ENCODE measurements around the gene TIAM1.

Gene TIAM1

GRCh38 chr21:31072533-31072932 lies 271.5 kb downstream of the TIAM1 start:
- no peak overlapping the region for H3K9ac ChIP-seq (ENCODE audit: low read depth, low read length, poor library complexity)
- H3K36me3 ChIP-seq (replicated peaks in 1 of 2; ENCODE audit: control insufficient read depth in 2 of 2, insufficient read depth in 2 of 2, low read length in 2 of 2): no peaks in the 10 kb centered on the region
- H2BK120ac ChIP-seq (ENCODE audit: low read depth, low read length): no peak overlapping the region
- H2BK12ac ChIP-seq (ENCODE audit: low read length): no peak overlapping the region
- peaks cover 0 to 4% of the 10 kb centered on the region in 2 donors for H3K4me1 ChIP-seq (ENCODE audit: control insufficient read depth in 2 of 2, insufficient read depth in 1 of 2, low read depth in 1 of 2, low read length in 2 of 2)
- H3K27me3 ChIP-seq (ENCODE audit: control insufficient read depth in 3 of 3, insufficient read depth in 3 of 3, low read depth in 1 of 3, low read length in 3 of 3): peaks cover 0 to 5% (median 0%) of the 10 kb centered on the region in 3 experiments
- H3K14ac ChIP-seq (ENCODE audit: low read length): no peak overlapping the region
- H3K4me2 ChIP-seq (ENCODE audit: insufficient read depth, low read length, poor library complexity, severe bottlenecking): no peak overlapping the region
- no peak overlapping the region for H3K27ac ChIP-seq (replicated peaks; ENCODE audit: low read length)
- no peak overlapping the region for H2AK5ac ChIP-seq (ENCODE audit: low read depth, low read length)
- H3K4me3 ChIP-seq (ENCODE audit: low read length in 2 of 2): no peak overlapping the region
- H3K18ac ChIP-seq (ENCODE audit: low read length): no peak overlapping the region
- H4K8ac ChIP-seq (ENCODE audit: low read depth, low read length): no peak overlapping the region
- H3K9me3 ChIP-seq (replicated peaks in 1 of 2; ENCODE audit: control insufficient read depth in 2 of 2, insufficient read depth in 1 of 2, low read depth in 1 of 2, low read length in 2 of 2): no peaks in the 10 kb centered on the region
- no peaks in the 10 kb centered on the region for H3K79me1 ChIP-seq (ENCODE audit: low read depth, low read length)
- no peak overlapping the region for H2BK15ac ChIP-seq (ENCODE audit: low read length)
- no peak overlapping the region for H3K23ac ChIP-seq (ENCODE audit: low read depth, low read length, poor library complexity)
- no CpG with 5 or more reads among the region's 4 CpGs for WGBS, 2 donors (ENCODE audit: extremely low coverage in 2 of 2, insufficient read length in 2 of 2, insufficient replicate concordance in 1 of 2)
- H3K4ac ChIP-seq (ENCODE audit: low read length): no peak overlapping the region
- no peak overlapping the region for H2AFZ ChIP-seq (ENCODE audit: low read length)
- no peak for DNase-seq (ENCODE audit: low spot score)
- H4K91ac ChIP-seq (ENCODE audit: low read depth, low read length, poor library complexity): no peak overlapping the region
- H2BK5ac ChIP-seq (ENCODE audit: low read length): no peak overlapping the region
